LNCAP (cell line): ENCODE measurements around the gene PCDHA1.

Experiments
- CTCF ChIP-seq: fragments of 450-650 bp; IDR thresholded peaks from 2 replicates; pipeline ENCODE4 v1.5.1; 2017; ENCODE audit warnings: mild to moderate bottlenecking

The PCDHA1 gene

DNA sequence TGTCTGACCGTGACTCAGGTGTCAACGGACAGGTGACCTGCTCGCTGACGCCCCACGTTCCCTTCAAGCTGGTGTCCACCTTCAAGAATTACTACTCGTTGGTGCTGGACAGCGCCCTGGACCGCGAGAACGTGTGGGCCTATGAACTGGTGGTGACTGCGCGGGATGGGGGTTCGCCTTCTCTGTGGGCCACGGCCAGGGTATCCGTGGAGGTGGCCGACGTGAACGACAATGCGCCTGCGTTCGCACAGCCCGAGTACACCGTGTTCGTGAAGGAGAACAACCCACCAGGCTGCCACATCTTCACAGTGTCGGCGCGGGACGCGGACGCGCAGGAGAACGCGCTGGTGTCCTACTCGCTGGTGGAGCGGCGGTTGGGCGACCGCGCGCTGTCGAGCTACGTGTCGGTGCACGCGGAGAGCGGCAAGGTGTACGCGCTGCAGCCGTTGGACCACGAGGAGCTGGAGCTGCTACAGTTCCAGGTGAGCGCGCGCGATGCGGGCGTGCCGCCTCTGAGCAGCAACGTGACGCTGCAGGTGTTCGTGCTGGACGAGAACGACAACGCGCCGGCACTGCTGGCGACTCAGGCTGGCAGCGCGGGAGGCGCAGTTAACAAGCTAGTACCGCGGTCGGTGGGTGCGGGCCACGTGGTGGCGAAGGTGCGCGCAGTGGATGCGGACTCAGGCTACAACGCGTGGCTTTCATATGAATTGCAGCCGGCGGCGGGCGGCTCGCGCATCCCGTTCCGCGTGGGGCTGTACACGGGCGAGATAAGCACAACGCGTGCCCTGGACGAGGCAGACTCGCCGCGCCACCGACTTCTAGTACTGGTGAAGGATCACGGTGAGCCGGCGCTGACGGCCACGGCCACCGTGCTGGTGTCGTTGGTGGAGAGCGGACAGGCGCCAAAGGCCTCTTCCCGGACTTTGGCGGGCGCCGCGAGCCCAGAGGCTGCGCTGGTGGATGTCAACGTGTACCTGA is 84.6 kb downstream of the PCDHA1 start:
- TF ChIP-seq CTCF: no peak

DNA sequence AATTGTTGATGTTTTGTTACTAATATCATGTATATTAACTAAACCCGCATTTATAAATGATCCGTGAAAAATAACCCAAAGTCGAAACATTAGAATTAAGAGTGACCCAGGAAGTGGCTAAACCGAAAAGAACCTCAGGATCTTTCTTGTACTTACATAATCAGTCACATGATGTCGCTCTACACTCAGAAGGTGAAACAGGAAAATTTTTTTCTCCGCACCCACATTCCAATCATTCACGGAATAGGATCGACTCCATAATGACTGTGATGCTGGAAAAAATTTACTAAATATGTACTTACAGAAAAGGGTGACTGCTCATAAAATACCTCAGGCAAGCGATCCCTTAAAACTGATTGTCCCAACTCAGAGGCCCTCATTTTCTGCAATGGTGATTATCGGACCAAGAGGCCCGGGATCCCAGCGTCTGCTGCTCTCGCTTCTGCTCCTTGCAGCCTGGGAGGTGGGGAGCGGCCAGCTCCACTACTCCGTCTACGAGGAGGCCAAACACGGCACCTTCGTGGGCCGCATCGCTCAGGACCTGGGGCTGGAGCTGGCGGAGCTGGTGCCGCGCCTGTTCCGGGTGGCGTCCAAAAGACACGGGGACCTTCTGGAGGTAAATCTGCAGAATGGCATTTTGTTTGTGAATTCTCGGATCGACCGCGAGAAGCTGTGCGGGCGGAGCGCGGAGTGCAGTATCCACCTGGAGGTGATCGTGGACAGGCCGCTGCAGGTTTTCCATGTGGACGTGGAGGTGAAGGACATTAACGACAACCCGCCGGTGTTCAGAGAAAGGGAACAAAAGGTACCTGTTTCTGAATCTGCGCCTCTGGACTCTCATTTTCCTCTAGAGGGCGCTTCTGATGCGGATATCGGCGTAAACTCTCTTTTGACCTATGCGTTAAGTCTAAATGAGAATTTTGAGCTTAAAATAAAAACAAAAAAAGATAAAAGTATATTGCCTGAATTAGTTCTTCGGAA is 89.4 kb downstream of the PCDHA1 start, which contains the start of gene PCDHA12:
PCDHA12 (plus strand) TSS at position 224 of the 981 bp plus-strand sequence; CDS start at position 389, 165 bp downstream.
- peak; percentile 36; the same call in 1 of the 2 replicates for TF ChIP-seq CTCF

DNA sequence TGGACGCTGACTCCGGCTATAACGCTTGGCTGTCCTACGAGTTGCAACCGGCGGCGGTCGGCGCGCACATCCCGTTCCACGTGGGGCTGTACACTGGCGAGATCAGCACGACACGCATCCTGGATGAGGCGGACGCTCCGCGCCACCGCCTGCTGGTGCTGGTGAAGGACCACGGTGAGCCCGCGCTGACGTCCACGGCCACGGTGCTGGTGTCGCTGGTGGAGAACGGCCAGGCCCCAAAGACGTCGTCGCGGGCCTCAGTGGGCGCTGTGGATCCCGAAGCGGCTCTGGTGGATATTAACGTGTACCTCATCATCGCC is 91.3 kb downstream of the PCDHA1 start:
- TF ChIP-seq CTCF: no peak

- peak; percentile 19; the same call in 1 of the 2 replicates for TF ChIP-seq CTCF
These were observed 96.1 kb downstream of the PCDHA1 start, which contains the start of gene PCDHA13 for GRCh38 chr5:140881889-140882590. Gene PCDHA13, plus strand, starts transcription at chr5:140882124. Its CDS starts 145 bp downstream, at chr5:140882269.

DNA sequence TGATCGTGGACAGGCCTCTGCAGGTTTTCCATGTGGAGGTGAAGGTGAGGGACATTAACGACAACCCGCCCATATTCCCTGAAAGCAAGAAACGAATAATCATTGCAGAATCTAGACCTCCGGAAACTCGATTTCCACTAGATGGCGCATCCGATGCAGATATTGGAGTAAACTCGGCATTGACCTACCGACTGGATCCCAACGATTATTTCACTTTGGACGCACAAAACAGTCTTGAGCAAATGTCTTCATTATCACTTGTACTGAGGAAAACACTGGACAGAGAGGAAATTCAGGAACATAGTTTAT is 96.6 kb downstream of the PCDHA1 start:
- TF ChIP-seq CTCF: peak; percentile 40; the same call in 1 of the 2 replicates

GRCh38 chr5:140883373-140883772 is 97.4 kb downstream of the PCDHA1 start:
- no peak for TF ChIP-seq CTCF
